GM18867 (cell line): ENCODE data around the gene IKZF1.

Experiments used
- ATAC-seq: cut with Tn5 transposase; IDR thresholded peaks from one replicate; pipeline ENCODE4 v1.9.1; 2021; ENCODE audit warnings: mild to moderate bottlenecking, moderate library complexity; ENCODE audit not compliant: unreplicated experiment

IKZF1 gene

GRCh38 chr7:50369143-50370026, 64.9 kb downstream of the IKZF1 start:
- no peak for ATAC-seq

- no peak for ATAC-seq
Measured at GRCh38 chr7:50370884-50371283, 66.4 kb downstream of the IKZF1 start.

GRCh38 chr7:50371551-50372021, 67.1 kb downstream of the IKZF1 start:
- ATAC-seq, result no peak

- ATAC-seq, result no peak
Measured at GRCh38 chr7:50372923-50373322, 68.4 kb downstream of the IKZF1 start.

GRCh38 chr7:50376056-50376820, 71.7 kb downstream of the IKZF1 start:
- ATAC-seq, result no peak

GRCh38 chr7:50377356-50377755, 72.8 kb downstream of the IKZF1 start:
- ATAC-seq, result no peak

GRCh38 chr7:50379082-50379481, 74.6 kb downstream of the IKZF1 start:
- ATAC-seq, result no peak

GRCh38 chr7:50379539-50379938, 75.0 kb downstream of the IKZF1 start:
- ATAC-seq, result no peak

GRCh38 chr7:50382455-50382854, 77.9 kb downstream of the IKZF1 start:
- no peak for ATAC-seq

- no peak for ATAC-seq
Measured at GRCh38 chr7:50387351-50387750, 82.8 kb downstream of the IKZF1 start.

- ATAC-seq, result no peak
Measured at GRCh38 chr7:50389961-50390360, 85.4 kb downstream of the IKZF1 start.

- ATAC-seq, result no peak
Measured at GRCh38 chr7:50391386-50391785, 86.9 kb downstream of the IKZF1 start.

GRCh38 chr7:50393076-50393475, 88.6 kb downstream of the IKZF1 start:
- no peak for ATAC-seq

GRCh38 chr7:50393547-50394252, 89.2 kb downstream of the IKZF1 start:
- ATAC-seq, result no peak

GRCh38 chr7:50394315-50394714, 89.8 kb downstream of the IKZF1 start:
- no peak for ATAC-seq

GRCh38 chr7:50396856-50397255, 92.3 kb downstream of the IKZF1 start:
- ATAC-seq, result peak; percentile 17

GRCh38 chr7:50397320-50397970, 92.9 kb downstream of the IKZF1 start:
- peak; percentile 63 for ATAC-seq

GRCh38 chr7:50397971-50398324, 93.4 kb downstream of the IKZF1 start:
- peak; percentile 9 for ATAC-seq

- ATAC-seq, result no peak
Measured at GRCh38 chr7:50399206-50399605, 94.7 kb downstream of the IKZF1 start.

- no peak for ATAC-seq
Measured at GRCh38 chr7:50399635-50400034, 95.1 kb downstream of the IKZF1 start.

- ATAC-seq, result no peak
Measured at GRCh38 chr7:50400114-50400513, 95.6 kb downstream of the IKZF1 start.
